CD4-positive, alpha-beta T cell treated with Interleukin-4 for 1 hour (primary cell): ENCODE measurements around the gene DACH1.

ENCODE experiments used
- DNase-seq, 2 donors: peaks; one replicate each; pipeline ENCODE4 v3.0.0-alpha.2; 2020 to 2022

Gene DACH1

DNA sequence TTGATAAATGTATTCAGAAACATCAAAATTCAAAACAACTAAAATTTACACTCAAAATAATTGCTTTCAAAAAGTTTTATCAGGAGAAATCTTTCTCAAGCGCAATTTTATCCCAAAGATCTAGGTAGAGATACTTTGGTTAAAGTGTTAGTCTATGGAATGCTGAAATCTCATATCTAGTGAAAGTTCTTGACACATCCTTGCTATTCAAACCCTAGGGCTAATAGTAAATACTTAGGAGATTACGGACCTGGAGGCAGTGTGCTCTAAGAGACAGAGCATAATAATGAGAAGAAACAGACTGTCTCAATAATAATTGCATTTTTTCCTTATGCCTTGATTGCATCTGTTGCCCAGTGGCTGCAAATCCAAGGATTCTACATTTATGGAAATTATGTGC is 330.8 kb downstream of the DACH1 start:
- no peak for DNase-seq

GRCh38 chr13:71524613-71525304 is 342.2 kb downstream of the DACH1 start:
- DNase-seq, result no peak

DNA sequence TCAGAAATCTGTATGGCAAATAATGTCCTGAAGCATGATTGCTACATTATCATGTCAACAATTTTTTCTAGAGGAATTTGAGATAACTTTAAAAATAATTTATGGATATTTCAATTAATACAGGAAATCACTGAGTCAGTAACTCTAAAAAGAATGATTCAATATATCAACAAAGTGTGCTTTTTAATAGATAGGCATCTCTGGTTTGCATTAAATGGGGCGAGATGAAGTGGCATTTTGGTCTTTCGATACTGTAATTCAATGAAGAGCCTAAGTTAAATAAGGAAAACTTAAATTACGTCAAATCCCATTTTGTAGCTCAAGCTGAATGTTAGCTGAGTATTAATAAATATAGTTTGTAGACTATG is 342.8 kb downstream of the DACH1 start:
- no peak for DNase-seq

GRCh38 chr13:71522941-71523526 is 344.0 kb downstream of the DACH1 start:
- DNase-seq, result no peak

- DNase-seq, result no peak
These were observed 350.0 kb downstream of the DACH1 start for GRCh38 chr13:71517004-71517403.

DNA sequence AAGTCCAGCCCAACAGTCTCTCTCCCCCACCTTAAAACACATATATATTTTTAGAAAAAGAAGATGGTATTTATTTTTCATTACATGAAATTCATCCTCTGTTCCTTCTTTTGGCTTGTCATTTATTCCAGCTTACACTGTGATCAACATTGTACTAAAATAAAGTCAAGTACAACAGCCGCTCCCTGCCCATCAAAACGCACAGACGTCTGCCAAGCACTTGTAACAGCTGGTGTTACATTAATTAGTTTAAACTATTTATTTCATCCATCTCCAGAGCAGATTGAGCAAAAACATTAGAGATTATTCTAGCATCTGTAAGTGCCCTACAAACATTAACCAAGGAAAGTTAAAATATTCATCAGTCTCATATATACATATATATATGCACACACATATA is 350.5 kb downstream of the DACH1 start:
- no peak for DNase-seq

DNA sequence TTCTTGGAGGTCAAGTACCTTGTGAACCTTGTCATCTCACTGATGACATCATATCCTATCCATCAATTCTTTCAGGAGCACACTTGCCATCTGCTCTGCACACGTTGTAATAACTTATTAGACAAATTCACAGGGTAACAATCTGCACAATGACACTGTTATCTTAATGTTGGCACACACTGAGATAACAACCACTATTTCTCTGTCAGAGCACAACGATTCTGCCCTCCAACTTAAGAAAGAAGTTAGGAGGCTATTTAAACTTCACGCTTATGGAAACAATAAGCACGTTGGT is 351.3 kb downstream of the DACH1 start:
- DNase-seq, result no peak

GRCh38 chr13:71514900-71515743 is 351.9 kb downstream of the DACH1 start:
- no peak for DNase-seq

- DNase-seq, result no peak
These were observed 353.5 kb downstream of the DACH1 start for GRCh38 chr13:71513411-71514033.

DNA sequence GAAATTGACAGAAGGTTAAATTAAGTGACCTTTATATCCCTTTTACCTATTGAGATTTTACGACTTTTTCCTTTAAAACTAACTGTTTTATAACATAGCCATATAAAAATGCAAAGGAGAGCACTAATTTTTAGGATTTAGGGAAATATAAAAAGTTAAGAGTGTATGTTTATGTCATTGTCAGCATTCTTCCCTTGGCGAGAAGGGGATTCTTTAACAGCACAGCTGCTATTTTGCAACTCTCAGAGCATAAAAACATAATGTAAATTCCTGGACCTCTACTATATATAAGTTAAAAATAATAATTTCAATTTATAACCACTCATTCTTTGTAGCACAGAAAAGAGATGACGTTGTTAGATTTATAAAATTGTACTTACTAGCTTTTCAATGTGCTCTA is 363.2 kb downstream of the DACH1 start:
- DNase-seq, result no peak

- DNase-seq, result no peak
These were observed 367.0 kb downstream of the DACH1 start for GRCh38 chr13:71499944-71500514.

- DNase-seq, result no peak
These were observed 367.8 kb downstream of the DACH1 start for GRCh38 chr13:71499235-71499634.

GRCh38 chr13:71493189-71493588 is 373.8 kb downstream of the DACH1 start:
- DNase-seq, result no peak

- no peak for DNase-seq
These were observed 374.6 kb downstream of the DACH1 start for GRCh38 chr13:71492346-71492871.

- no peak for DNase-seq
These were observed 376.0 kb downstream of the DACH1 start for GRCh38 chr13:71491010-71491409.

DNA sequence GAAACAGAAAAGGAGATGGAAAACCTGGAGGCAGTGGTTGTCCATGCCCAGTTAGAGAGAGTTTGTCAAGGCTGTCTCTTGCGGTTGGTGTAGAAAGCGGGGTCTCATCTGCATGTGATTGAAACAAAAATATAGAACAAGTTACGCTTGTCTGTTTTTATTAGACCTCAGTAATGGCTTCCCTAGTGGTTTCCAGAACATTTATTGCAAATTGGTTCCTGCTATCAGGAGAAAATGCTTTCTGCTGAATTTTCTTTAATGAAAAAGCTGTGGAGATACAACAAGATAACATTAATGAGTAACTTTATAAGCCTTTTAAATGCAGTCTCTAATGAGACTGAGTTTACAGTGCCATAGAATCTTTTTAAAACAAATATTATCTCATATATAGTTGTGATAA is 378.0 kb downstream of the DACH1 start:
- no peak for DNase-seq

GRCh38 chr13:71488201-71488600 is 378.8 kb downstream of the DACH1 start:
- DNase-seq, result no peak

DNA sequence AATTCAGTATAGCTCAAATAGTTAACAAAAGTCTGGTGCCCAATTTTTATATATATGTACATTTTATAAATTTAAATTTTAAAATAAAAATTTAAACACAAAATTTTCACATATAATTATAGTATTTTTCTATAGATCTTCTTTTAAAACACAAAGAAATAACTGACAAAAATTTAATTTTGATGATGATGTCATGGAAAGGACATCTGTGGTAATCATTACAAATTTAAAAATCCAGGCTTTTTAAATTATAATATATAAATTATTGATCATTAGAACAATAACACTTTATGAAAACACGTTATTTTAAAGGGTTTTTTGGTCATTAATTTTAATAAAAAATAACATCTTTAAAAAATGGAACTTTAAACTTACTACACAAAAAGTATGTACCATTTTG is 381.1 kb downstream of the DACH1 start:
- DNase-seq, result no peak

DNA sequence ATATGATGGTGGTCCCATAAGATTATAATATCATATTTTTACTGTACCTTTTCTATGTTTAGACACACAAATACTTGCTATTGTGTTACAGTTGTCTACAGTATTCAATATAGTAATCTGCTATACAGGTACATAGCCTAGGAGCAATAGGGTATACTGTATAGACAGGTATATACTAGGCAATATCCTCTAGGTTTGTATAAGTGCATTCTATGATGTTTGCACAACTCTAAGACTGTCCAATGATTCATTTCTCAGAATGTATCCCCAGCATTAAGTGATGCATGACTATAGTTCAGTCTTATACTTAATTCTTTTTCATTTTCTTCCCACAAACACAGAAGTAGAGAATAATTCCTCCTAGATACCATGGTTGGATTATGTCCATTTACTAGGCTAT is 383.3 kb downstream of the DACH1 start:
- no peak for DNase-seq

DNA sequence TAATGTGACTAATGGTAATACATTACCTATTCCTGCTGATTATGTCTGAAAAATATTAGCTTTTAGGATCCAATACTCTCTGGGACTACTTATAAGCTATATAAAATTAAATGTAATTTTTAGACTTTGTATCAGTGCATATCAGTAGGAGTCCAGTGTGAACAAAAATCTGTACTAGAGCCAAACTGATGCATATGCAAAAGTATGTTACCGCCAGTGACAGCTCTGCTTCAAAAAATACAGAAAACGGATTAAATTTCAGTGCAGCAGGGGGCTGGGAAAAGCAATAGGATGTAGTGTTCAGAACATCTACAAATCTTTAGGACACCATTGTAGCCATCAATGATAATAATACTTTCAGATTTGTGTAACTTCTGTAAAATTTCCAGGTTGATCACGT is 385.5 kb downstream of the DACH1 start:
- DNase-seq, result no peak

DNA sequence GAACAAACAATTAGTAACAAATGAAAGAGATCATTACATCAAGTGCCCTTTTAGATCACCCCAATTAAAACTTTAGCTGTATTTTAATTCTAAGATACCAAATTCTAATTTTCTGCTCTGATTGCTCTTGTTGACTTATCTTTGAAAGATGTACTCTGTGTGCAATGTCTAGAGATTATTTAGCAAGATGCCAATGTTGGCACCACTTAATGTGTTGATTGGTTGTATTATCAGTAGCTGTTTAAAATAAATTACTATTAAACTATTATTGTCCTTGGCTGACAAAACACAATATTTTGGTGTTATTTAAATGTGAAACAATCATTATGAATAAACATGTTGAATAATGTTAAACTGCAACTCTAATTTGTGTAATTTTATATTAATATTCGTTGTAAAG is 386.0 kb downstream of the DACH1 start:
- DNase-seq, result no peak

DNA sequence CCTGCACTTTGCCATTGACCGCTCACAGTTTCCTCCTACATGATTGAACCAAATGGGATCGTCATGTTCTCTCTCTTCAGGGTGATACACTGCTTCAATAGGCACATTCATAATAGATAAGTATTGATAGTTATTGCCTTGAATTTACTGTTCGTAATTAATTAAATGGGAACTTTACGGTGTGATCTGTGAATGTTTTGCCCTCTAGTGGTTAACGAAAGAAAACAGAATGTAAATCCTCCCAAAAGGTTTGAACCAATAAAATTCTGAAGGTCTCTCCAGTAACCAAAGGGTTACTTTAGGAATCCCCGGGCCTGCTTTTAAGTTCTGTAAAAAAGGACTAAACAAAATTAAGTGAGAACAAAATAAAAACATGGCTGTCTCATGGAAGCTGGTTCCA is 389.3 kb downstream of the DACH1 start:
- DNase-seq, result no peak

DNA sequence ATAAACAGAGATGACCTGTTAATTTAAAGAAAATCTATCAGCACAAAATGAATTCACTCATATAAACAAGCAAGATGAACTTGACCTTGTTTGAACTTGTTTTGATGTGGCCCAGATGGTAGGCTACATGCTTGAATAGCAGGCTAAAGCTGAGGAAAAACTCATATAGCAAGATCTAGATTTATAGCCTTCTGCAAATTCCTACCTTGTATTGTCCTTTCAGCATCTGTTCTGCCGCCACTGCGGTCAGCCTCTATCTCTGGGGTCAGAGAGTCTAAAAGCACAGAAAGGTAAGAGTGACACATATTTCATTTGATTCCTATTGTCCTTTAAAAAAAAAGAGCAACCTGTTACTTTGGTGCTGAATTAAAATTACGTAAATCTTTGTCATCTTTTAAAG is 392.1 kb downstream of the DACH1 start:
- DNase-seq, result no peak
